Measurements from ENCODE around the gene UBL4A. TPM values are rescaled to one million over a fixed set of nuclear protein-coding genes. Genes with fewer than 3 reads are reported as not detected.
A peak's percentile ranks its signal among the peaks of the same experiment; 100 is the strongest.

Gene UBL4A
- total RNA-seq, 1 donor from 2014 or later = 34.0 TPM

DNA sequence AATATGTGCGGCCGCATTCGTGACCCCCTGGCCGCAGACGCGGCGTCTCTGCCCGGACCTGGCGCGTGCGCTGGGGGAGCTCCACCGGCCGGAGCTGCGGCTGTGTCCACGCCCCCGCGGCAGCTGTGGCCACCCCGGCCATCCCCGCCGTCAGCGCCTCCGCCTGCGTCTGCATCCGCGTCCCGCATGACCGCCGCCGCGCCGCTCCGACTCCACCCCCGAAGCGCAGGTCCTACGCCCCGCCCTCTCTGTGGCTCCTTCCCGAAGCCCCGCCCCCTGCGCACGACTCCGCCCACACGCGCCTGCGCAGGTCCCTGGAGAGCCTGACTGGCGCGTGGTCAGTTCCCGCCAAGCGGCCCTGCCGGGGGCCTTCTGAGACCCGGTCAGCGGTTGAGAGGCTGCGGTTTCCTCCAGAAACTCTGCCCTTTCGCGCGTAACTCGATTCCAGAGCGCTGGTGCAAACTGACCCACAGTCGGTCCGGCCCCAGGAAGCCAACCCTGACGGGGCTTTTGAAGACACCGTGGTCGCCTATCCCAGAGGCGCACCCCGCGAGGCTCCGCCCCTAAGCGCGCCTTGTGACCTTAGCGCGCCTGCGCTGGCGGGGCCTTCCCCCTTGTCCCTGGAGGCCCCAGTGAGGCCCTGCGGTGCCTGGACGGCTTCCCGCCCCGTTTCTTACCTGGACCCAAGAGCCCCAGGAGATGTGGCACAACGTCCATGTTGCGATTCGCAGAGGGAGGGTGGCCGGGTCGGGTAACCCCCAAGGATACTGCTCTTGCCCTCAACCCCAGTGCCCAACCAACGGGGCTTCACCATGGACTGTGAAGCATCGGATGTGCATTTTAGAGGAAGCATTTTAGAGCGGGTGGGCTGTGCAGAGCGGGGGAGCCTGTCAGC is 7.4 kb downstream of the UBL4A start, which contains the start of gene LAGE3:
Gene LAGE3 (minus strand): TSS at position 554 of the 895 bp plus-strand sequence. CDS start 366 bp downstream, at position 188.
- H3K4me1 ChIP-seq = peaks cover 8% of the 10 kb centered on the region
- peaks cover under 1% of the 10 kb centered on the region for H3K36me3 ChIP-seq
- H3K27ac ChIP-seq = peak within 1 kb of the TSS; percentile 82
- peak within 1 kb of the TSS; percentile 57 for H3K4me3 ChIP-seq
- no peak for TF ChIP-seq CTCF (IDR thresholded peaks at IDR 0.05)
- intact Hi-C loops (cut with DNase I) = no loop called here
- ATAC-seq (peak; percentile 98 to 99), DNase-seq (peak; percentile 94)
- H3K27me3 ChIP-seq (ENCODE audit: low read depth) = no peaks in the 10 kb centered on the region
- no peaks in the 10 kb centered on the region for H3K9me3 ChIP-seq

DNA sequence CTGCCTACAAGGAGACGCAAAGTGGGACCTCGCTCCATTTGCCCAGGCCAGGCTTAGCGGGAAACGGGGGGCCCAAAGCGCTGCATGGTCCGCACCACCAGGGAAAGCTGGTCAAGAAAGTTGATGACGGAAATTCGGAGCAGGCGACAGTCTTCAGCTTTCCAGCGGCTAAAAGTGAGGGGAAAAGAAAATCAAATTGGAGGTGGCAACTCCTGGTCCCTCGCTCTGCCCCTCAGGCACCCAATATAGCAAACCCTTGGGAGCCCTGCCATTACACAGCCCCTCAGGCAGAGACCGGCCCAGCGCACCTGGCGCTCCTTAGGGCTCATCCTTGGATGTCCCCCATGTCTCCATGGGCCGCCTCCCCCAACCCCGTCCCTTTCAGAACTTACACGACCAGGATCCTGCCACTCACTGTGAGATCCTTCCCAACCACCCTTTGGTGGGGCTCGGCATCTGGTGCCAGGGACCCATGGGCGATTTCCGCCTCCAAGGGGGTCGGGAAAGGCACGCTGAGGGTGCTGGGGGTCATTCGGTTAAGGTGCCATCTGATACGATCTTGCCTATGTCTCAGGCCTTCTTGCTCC is 8.4 kb downstream of the UBL4A start:
- intact Hi-C loops (cut with DNase I) = no loop called here
- TF ChIP-seq CTCF (IDR thresholded peaks at IDR 0.05) = no peak
- Histone ChIP-seq H3K27ac (peak overlapping the region; percentile 82), H3K36me3 (peaks cover 3% of the 10 kb centered on the region), H3K4me1 (peaks cover 8% of the 10 kb centered on the region), H3K27me3 (ENCODE audit: low read depth) (no peaks in the 10 kb centered on the region), H3K4me3 (peak overlapping the region; percentile 57), H3K9me3 (no peaks in the 10 kb centered on the region)
- ATAC-seq = no peak
- no peak for DNase-seq

DNA sequence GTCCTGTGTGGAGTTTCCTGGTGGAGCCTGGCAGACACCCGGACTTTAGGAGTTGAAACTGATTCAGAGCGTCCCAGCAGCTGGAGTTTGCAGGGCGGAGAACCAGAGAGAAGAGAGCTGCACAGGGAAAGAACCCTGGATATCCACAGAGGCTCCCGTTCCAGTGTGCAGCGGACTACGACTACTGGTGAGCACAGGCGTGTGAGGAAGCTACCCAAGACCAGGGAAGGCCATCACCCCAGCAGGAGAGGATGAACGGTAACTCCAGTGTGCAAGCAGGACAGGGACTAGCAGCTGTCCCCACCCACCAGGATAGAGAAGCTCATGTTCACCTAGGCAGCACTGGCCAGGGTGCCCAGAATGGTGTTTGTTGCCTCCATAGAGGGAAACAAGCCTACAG is 9.6 kb downstream of the UBL4A start:
- no peak overlapping the region for H3K4me3 ChIP-seq
- ATAC-seq = no peak
- H3K4me1 ChIP-seq = peaks cover 8% of the 10 kb centered on the region
- DNase-seq = no peak
- no peak overlapping the region for H3K27ac ChIP-seq
- peaks cover 3% of the 10 kb centered on the region for H3K36me3 ChIP-seq
- H3K9me3 ChIP-seq = no peaks in the 10 kb centered on the region
- intact Hi-C loops (cut with DNase I) = no loop called here
- no peaks in the 10 kb centered on the region for H3K27me3 ChIP-seq (ENCODE audit: low read depth)
- no peak for TF ChIP-seq CTCF (IDR thresholded peaks at IDR 0.05)

GRCh38 chrX:154473683-154474082 is 12.7 kb downstream of the UBL4A start:
- Histone ChIP-seq H3K9me3 (no peaks in the 10 kb centered on the region), H3K27ac (no peak overlapping the region), H3K27me3 (ENCODE audit: low read depth) (no peaks in the 10 kb centered on the region), H3K4me3 (no peak overlapping the region), H3K4me1 (no peaks in the 10 kb centered on the region), H3K36me3 (peaks cover 33% of the 10 kb centered on the region)
- intact Hi-C loops (cut with DNase I) = no loop called here
- DNase-seq = no peak
- ATAC-seq = no peak
- no peak for TF ChIP-seq CTCF (IDR thresholded peaks at IDR 0.05)

GRCh38 chrX:154472685-154473632 is 13.5 kb downstream of the UBL4A start:
- DNase-seq = no peak
- Histone ChIP-seq H3K4me3 (no peak overlapping the region), H3K36me3 (peaks cover 41% of the 10 kb centered on the region), H3K4me1 (no peaks in the 10 kb centered on the region), H3K9me3 (no peaks in the 10 kb centered on the region), H3K27ac (no peak overlapping the region), H3K27me3 (ENCODE audit: low read depth) (no peaks in the 10 kb centered on the region)
- intact Hi-C loops (cut with DNase I) = no loop called here
- TF ChIP-seq CTCF (IDR thresholded peaks at IDR 0.05) = no peak
- no peak for ATAC-seq
